PC-9 (cell line): Measurements from ENCODE around the gene TGFBR3.

ENCODE experiments used
- CTCF ChIP-seq: fragments of 200-600 bp; sonication (generic); conservative IDR thresholded peaks from 2 replicates; pipeline ENCODE4 v1.6.1; 2017; ENCODE audit warnings: mixed run types, antibody characterized with exemption, mild to moderate bottlenecking, moderate library complexity
- EZH2 ChIP-seq: fragments of 200-600 bp; sonication (generic); IDR thresholded peaks from 2 replicates; pipeline ENCODE4 v1.8.0; 2017; ENCODE audit warnings: antibody characterized with exemption, low read depth

- TF ChIP-seq CTCF, result no peak
- TF ChIP-seq EZH2, result no peak
These were observed 128.0 kb downstream of the TGFBR3 start for GRCh38 chr1:91757763-91758460.
